ENCODE results near the gene ARHGAP10. TPM values are rescaled to one million over a fixed set of nuclear protein-coding genes. Genes with fewer than 3 reads are reported as not detected.

Gene ARHGAP10
- total RNA-seq, 1 donor from 2014 or later: 64.0 TPM

DNA sequence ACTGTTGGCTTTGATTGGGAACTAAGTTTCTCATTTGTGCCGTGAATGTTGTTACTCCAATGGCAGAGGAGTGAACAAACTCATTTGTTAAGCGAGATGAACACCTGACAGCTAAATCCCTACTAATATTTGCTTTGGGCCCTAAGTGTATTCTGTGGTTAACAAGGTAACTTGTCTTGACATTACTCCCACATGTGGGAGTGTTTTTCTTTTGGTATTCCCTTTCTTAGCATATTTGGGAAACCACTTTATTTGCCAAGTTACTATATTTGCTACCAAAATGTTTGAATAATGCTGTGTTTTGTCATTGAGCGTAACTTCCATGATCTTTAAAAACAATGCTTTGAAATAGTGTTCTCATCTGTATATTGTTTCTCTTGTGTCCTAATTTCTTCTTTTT is 82.5 kb downstream of the ARHGAP10 start:
- DNase-seq (no peak), ATAC-seq (ENCODE audit: poor library complexity) (no peak)
- intact Hi-C loops (cut with DNase I): no loop called here

DNA sequence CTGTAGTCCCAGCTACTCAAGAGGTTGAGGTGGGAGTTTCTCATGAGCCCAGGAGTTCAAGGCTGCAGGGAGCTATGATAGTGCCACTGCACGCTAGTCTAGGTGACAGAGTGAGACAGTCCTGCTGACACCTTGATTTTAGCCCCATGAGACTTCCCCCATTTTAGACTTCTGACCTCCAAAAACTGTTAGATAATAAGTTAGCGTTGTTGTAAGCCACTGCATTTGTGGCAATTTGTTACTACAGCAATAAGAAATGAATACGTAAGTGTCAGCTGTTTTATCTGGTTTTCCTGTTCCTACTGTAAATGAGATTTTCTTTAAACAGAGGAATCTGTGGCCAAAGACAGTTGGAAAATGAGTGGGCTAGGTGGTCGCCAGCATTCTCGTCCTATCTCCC is 83.9 kb downstream of the ARHGAP10 start:
- intact Hi-C loops (cut with DNase I): no loop called here
- DNase-seq: no peak
- no peak for ATAC-seq (ENCODE audit: poor library complexity)

DNA sequence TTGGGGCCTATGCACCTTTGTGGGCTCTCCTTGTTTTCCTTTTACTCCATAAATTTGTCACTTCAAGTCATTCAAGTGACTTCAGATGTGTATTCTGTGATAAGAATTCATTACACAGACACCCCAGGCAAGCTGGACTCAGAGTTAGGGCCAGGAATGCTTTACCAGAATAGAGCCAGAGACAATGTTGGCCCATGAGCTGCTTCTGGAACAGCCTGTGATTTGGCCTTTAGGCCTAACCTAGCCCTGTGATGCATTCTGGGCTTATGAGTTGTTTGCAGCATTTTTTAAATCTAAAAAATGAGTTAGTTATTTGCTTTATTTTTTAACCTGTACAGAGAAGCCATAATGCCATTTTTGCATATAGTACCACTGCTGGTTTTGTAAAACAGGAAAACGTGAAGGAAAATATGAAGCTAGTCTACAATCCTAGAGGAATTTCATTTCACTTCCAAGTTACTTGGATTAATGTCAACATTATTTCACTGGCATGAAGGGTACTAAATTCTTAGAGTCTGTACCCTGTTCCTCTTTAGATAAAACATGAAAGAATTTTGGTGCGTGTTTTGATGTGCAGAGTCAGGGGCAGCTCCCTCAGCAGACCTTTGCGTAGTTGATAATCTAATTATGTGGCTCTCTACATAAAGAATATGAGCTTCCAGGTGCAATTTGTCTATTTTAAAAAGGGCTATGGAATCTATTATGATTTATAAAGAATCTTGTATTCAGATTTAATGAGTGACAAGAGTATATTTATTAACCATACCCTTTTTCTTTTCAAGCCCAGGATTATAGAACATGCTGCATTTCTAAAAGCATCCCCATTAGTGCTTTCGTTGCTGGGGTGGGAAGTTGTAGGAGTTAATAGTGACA is 84.7 kb downstream of the ARHGAP10 start:
- intact Hi-C loops (cut with DNase I): no loop called here
- ATAC-seq (ENCODE audit: poor library complexity): peak; percentile 86
- no peak for DNase-seq

DNA sequence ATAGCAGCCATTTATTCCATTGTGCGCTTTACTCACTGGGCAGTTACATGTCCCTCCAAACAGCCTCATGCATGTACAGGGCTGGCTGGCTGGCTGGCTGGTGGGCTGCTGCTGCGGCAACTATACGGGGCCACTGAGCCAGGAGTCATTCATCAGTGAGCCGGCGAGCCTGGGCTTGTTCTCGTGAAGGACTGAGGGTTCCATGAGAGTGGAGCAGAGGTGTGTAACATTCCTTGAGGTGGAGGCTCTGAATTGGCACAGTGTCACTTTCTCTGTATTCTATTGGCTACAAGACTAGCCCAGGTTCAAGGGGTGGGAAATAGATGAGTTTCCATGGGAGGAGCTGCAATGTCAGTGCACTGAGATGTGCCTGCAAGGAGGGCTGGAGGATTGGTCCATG is 89.1 kb downstream of the ARHGAP10 start:
- intact Hi-C loops (cut with DNase I): no loop called here
- DNase-seq (no peak), ATAC-seq (ENCODE audit: poor library complexity) (no peak)

DNA sequence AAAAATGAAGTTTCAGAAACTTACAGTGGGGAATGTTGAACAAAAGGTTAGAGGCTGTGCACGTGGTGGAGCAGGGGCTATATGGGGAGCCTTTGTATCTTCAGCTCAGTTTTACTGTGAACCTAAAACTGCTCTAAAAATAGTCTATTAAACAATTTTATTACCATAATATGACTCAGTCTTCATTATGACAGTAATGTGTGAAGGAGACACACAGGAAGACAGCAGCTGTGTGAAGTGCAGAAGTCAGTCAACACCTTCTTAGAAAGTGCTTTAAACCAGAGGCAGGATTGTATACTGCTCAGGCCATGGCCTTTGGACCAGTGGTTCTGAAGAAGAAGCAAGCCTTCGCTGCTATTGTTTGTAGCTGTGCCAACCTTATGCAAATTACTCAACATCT is 89.7 kb downstream of the ARHGAP10 start:
- no peak for DNase-seq
- intact Hi-C loops (cut with DNase I): no loop called here
- ATAC-seq (ENCODE audit: poor library complexity): peak; percentile 11

DNA sequence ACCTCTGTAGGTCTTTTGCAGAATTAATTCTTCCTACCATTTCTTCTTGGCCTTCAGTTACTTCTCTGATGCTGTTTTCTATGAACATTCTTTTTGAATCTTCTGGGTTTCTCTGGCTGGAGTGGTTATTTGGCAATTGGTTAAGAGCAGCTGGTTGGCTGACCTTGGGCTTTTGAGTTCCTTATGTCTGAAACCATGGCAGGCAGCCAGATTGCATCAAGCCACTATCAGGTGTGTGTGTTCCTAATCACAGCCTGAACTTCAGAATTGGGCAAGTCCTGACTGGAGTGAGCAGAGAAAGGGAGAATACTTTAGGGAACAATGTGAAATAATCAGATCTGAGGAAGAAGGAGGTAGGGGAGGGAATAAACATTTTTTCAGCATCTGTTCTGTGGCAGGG is 90.2 kb downstream of the ARHGAP10 start:
- ATAC-seq (ENCODE audit: poor library complexity) (peak; percentile 86), DNase-seq (peak; percentile 88)
- intact Hi-C loops (cut with DNase I): no loop called here

DNA sequence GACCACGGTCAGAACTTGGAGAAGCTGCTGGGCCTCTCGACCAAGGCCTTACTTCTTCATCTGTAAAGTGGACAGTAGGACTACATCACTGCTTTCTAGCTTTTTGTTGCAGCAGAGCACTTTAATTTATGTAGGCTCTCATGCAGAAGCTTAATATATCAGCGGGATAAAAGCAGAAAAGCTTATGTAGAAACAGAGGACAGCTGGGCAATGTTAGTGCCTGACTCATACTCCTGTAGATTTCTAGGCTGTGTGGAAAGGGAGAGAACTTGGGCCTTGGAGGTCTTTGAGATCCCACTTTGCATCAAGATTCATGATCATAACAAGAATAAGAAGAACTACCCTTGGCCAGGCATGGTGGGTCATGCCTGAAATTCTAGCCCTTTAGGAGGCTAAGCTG is 91.2 kb downstream of the ARHGAP10 start:
- no peak for DNase-seq
- intact Hi-C loops (cut with DNase I): no loop called here
- ATAC-seq (ENCODE audit: poor library complexity): no peak

DNA sequence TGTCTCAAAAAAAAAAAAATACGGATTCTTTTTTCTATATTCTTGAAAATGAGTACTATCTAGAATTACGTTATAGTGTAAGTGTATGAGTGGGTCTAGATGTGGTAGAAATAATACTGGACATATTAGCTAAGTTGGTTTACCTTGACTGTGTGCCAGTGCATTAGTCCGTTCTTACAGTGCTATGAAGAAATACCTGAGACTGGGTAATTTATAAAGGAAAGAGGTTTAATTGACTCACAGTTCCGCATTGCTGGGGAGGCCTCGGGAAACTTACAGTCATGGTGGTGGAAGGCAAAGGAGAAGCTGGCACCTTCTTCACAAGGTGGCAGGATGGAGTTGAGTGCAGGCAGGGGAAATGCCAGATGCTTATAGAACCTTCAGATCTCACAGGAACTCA is 92.4 kb downstream of the ARHGAP10 start:
- DNase-seq (no peak), ATAC-seq (ENCODE audit: poor library complexity) (no peak)
- intact Hi-C loops (cut with DNase I): no loop called here

DNA sequence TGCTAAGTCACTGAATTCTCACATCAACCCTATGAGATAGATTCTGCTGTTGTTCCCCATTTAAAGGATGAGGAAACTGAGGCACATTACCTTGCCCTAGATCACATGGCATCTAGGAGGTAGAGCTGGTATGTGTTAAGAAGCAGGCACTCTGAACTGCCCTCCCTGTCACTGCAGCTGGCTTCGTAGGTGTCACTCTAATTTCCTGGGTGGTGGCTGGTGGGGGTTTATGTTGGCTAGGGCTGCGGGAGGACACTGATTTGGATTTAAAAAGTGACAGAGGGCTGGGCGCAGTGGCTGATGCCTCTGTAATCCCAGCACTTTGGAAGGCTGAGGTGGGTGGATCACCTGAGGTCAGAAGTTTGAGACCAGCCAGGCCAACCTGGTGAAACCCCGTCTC is 93.0 kb downstream of the ARHGAP10 start:
- DNase-seq (no peak), ATAC-seq (ENCODE audit: poor library complexity) (no peak)
- intact Hi-C loops (cut with DNase I): no loop called here

DNA sequence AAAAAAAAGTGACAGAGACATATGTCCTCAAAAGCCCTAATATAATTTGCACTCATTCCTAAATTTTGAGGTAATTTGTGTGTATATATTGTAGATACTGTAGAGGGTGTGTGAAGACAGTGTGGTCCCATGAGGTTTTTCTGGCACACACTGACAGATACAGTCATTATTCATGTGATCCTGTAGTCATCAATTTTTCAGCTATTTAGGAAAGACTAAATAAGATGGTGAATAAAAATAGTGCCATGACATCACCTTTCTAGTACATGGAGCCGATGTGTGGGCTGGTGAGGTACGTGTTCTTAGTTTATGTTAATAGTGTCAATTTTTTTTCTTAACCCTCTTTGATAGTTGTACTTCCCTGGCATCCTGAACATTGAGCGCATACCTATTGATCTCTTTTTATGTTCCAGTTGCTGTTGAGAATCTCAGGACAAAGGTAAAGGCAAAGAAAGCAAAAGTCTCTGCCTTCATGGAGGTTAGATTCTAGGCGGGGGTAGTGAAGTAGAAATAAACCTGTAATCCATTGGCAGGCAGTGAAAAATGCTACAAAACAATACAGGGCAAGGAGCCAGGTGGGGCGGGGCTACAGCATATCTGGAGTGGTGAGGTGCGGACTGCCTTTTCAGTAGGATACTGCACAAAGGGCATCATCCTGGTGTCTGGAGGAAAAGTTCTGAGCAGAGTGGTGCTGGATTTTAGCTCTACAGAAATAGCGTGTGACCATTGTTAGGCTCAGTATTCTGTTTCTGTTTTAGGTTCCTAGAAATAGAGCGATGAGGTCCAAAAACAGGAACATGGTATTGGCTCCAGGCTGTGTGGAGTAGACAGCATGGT is 93.8 kb downstream of the ARHGAP10 start:
- DNase-seq: peak; percentile 74
- intact Hi-C loops (cut with DNase I): no loop called here
- ATAC-seq (ENCODE audit: poor library complexity): peak; percentile 16

DNA sequence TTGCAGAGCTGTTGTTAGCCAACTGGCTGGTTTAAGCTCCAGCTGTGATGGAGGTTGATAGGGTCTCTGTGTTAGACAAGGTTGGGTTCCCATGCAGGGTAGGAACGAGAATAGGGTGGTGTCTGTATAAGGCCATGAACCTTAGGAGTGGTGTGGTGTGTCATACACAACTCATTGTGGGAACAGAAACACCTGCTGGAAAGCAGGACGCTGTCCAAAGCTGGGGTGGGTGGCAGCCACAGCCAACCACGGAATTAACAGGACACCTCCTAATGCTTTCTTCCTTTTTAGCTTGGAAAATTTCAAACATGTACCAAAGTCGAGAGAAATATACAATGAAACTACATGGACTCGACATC is 94.4 kb downstream of the ARHGAP10 start:
- DNase-seq (no peak), ATAC-seq (ENCODE audit: poor library complexity) (peak; percentile 0)
- intact Hi-C loops (cut with DNase I): no loop called here

DNA sequence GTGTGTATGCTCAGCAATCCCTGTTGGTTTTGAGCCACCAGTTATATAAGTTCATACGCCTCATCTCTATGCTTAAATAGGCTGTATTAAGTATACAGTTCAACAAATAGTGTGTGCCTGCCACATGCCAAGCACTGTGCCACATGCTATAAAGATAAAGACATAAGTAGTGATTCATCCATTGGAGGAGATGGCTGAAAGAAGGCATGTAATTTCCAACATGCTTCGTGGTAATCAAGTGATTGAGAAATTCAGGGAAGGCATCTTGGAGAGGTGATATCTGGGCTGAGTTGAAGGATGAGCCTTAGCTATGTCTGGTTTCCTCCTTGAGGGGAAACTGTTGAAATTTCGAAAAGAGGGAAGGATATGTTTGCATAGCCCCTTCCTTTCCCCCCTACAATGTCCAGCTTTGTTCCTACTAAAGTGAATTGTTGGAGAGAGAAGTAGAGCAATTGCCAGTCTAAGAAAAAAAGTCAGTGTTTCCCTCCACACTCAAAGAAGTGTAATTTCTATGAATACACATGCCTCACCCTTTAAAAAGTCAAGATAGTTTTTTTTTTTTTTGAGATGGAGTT is 96.5 kb downstream of the ARHGAP10 start:
- no peak for ATAC-seq (ENCODE audit: poor library complexity)
- intact Hi-C loops (cut with DNase I): no loop called here
- no peak for DNase-seq

DNA sequence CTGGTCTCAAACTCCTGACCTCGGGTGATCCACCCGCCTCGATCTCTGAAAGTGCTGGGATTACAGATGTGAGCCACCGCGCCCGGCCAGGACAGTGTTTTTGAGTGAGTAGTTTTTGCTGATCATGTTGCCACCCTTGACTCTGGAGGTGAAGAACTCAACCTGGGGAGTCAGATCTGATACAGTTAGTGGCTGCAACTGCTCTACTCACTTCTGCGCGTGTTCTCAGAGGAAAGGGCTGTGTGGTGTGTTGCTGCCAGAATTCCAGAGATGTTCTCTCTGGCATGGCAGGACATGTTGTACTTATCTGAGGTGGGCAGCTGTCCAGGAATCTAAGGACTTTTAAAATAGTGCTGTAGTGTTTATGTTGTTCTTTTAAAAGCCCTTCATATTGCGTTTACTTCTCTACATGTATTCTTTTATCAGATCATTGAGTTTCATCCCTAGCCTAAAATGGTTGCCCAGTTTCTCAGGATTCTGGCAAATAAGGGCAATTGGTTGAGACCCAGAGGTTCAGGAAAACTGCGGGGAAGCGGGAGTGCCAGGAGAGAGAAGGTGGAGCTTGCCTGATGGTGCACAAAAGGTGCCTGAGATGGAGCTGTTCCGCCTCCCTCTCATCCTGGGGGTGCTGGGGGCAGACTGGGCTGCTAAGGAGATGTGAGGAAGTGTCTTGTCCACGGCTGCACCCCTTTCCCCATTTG is 97.7 kb downstream of the ARHGAP10 start:
- intact Hi-C loops (cut with DNase I): no loop called here
- ATAC-seq (ENCODE audit: poor library complexity): peak; percentile 83
- peak; percentile 58 for DNase-seq

DNA sequence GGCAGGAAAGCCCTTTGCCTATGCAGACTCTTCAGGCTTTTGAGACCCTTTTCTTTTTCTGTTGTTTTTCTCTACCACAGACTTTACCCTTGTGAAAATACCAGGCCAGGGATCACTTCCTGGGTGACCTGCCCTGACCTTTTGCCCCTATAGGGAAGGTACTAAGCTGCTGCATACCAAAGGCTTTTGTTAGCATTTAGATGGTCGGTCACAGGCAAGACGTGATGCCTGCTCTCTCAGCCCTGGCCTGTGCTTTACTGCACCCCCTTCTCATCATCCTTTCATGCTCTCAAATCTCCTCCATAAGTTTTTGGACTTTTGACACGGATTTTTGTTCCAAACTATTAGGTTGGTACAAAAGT is 98.2 kb downstream of the ARHGAP10 start:
- intact Hi-C loops (cut with DNase I): no loop called here
- peak; percentile 24 for ATAC-seq (ENCODE audit: poor library complexity)
- no peak for DNase-seq

DNA sequence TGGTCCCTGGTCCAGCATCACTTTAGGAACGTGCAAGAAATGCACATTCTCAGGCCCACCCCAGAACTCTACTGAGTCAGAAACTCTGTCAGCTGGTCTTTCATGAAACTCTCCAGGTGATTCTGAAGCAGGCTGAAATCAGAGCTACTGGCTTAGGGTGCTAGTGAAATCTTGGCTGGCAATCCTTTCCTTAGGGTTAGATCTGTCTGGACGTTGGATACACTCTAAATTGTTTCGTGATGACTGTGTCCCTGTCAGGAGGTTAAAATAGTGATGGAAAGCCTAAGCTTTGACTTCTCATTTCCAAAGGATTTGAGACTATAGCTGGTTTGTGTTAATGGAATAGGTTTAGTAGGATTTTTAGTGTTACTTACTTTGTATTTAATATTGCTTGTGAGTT is 99.1 kb downstream of the ARHGAP10 start:
- intact Hi-C loops (cut with DNase I): no loop called here
- ATAC-seq (ENCODE audit: poor library complexity): peak; percentile 11
- DNase-seq: no peak

DNA sequence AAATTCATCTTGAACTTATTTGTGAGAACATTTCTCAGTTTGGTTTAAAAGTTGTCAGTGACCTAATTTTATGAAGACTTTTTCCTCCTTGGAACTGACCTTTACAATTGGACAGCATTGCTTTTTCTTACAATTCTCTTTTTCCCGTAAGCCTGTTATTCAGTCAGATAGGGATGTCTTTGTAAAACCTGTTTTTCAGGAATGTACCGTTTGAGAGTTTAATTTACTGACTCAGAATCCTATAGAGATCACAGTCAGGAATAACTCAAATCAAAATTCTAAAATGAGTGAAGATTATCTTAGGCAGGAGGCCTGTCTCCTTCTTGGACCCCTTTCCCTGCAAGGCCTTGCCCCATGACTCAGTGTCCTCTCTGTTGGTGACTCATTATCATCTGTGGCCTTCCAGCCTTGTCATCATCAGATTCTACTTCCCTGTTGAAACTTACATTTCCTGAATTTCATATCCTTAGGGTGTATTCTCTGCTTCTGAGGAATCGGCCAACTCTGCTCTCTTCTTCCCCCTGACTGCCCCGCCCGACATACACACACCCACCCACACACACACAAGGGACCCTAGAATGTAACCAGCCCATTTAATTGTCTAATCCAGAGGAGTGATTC is 99.8 kb downstream of the ARHGAP10 start:
- peak; percentile 41 for ATAC-seq (ENCODE audit: poor library complexity)
- DNase-seq: no peak
- intact Hi-C loops (cut with DNase I): no loop called here

DNA sequence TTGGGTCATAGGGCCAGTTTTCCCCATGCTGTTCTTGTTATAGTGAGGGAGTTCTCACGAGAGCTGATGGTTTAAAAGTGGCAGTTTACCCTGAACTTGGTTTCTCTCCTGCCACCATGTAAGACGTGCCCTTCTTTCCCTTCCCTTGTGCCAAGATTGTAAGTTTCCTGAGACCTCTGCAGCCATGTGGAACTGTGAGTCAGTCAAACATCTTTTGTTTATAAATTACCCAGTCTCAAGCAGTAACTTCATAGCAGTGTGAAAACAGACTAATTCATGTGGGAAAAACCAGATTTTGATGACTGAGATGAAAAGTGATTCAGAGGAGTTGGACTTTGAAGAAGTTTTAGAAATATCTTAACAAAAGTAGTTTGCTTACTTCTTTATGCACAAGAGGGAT is 101.4 kb downstream of the ARHGAP10 start:
- intact Hi-C loops (cut with DNase I): no loop called here
- DNase-seq: no peak
- ATAC-seq (ENCODE audit: poor library complexity): no peak

DNA sequence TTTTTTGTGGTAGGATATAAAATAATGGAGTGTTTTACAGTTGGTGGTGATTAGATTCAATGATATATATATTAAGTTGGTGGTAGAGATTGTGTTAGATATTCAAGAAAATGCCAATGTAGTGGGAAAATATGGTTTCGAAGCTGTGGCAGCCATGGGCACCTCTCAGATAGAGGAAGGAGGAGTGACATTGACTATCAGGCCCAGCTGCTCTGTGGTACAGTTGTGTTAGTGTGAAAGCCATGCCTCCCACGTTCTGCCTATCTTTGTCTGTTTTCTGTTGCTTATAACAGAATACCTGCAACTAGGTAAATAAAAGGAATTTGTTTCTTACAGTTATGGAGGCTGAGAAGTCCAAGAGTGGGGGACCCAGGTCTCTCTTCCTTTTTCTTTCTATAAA is 101.9 kb downstream of the ARHGAP10 start:
- no peak for DNase-seq
- no peak for ATAC-seq (ENCODE audit: poor library complexity)
- intact Hi-C loops (cut with DNase I): no loop called here

DNA sequence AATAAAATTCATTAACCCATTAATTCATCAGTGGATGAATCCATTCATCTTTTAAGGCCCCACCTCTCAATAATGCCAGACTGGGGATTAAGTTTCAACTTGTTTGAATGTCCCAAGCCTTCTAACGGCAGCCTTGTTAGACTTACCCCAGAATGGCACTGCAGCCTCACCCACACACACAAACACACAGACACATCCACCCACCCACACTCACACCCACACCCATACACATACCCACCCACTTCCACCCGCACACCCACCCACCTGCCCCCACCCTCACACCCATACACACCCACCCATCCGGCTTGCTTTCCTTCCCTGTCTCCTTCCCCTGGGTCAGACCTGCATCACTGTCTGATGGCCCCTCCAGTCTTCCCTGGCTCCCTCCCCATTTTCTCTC is 102.6 kb downstream of the ARHGAP10 start:
- no peak for DNase-seq
- no peak for ATAC-seq (ENCODE audit: poor library complexity)
- intact Hi-C loops (cut with DNase I): no loop called here

Measured in Right ventricle myocardium superior (tissue), 1 donor.